GM11168 (cell line): ENCODE results near the gene ZNF493.

Source experiments
- in situ Hi-C: fragments of 300-500 bp; cut with MboI; formaldehyde crosslinking; loops from one replicate; pipeline ENCODE4 v1.12.0; 2022; ENCODE audit warnings: low sequenced_read_pairs; ENCODE audit not compliant: unreplicated experiment

ZNF493 gene

DNA sequence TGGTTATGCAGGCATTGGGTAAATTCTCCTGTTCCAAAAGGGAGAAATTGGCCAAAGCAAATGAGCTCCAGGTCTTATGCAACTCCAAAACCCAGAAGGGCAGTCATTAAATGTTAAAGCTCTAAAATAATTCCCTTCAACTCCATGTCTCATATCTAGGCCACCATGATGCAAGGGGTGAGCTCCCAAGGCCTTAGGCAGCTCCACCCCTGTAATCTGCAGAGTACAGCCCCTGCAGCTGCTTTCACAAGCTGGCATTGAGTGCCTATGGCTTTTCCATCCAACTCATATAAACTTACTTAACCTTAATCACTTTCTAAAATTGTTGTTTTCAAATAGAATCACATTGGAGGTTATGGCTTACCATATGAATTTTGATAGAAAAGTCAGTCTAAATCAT, 63.8 kb downstream of the ZNF493 start:
- in situ Hi-C loops, result no loop called here

DNA sequence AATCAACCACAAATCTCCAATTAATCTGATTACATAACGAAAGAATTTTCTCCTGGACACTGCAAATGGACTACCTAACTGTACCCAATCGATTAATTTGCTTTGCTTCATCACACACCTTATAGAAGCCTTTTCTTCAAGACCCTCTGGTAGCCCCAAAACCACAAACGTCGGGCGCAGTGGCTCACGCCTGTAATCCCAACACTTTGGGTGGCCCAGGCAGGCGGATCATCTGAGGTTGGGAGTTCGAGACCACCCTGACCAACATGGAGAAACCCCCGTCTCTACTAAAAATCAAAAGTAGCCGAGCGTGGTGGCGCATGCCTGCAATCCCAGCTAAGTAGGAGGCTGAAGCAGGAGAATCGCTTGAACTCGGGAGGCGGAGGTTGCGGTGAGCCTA, 65.6 kb downstream of the ZNF493 start:
- in situ Hi-C loops, result no loop called here

DNA sequence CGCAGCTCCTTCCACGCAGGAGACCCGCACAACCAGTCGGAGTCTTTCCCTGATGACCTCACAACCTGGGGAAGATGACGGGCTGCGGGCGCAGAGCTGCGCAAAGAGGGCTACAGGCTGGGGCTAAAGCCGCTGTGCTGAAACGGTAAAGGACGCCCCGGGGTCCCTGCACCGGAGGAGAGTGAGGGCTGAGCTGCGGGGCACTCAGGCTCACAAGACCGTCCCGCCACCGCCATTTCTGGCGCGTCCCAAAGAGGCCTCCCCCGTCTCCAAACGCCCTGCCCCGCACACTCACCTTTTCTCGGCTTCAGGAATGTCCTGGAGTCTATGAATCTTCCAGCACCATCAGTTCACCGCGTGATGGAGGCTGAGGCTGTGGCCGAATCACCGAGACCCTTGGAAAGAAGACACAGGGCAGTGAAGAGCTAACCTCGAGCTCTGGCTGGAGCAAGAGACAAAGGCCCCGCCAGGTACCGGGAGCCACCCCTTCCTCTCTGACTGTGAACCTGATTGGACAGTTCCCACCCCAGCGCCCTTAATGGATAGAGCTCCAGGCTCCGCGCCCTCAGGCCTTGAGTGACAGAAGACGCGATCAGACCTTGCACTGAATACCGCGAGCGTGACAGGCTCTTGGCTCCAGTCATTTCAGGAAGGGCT, 66.6 kb downstream of the ZNF493 start:
- in situ Hi-C loops, result no loop called here

DNA sequence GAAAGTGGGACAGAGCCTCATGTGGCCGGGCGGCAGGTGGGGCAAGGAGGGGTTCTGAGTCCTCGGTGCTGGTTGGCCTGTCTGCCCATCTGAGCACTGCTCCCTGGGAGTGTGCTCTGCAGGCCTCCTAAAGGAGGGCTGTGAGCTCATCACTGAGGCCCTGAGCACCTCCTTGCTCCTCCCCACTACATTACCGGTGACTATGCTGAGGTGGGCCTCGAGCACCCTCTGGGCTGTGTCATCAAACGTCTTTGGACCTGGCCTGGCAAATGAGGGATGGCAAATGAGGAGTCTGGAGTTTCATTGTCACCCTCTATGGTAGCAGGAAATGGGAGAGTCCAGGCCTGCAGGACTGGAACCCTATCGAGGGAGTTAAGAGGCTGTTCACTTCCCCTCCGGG, 69.7 kb downstream of the ZNF493 start:
- in situ Hi-C loops, result no loop called here

DNA sequence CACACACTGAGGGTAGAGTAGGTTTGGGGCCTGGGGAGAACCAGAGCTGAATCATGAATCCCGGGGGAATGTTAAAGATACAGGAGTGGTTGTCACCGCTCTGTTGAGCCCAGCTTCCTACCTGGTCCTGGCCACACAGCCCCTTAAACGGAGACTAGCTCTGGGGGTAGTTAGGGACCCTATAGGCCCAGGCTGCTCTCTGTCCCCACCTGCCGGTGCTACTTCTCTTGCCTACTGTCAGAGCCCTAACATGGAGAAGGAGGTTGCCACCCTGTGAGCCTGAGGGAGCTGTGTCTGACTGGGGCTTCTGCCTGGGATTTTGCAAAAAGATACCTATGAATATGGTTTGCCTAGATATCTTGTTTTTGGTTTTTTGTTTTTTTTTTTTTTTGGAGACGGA, 71.9 kb downstream of the ZNF493 start:
- in situ Hi-C loops, result no loop called here

DNA sequence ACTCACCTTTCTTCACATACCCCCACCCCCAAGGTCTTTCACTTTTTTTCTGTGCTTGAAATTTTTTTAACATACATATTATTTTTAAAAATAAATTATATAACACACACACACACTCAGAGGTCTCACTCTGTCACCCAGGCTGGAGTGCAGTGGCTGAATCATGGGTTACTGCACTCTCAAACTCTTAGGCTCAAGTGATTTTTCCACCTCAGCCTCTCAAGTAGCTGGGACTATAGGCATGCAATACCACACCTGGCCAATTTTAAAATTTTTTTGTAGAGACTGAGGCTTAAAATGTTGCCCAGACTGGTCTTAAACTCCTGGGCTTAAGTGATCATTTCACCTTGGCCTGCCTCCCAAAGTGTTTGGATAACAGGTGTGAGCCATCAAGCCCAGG, 75.6 kb downstream of the ZNF493 start:
- in situ Hi-C loops, result no loop called here

DNA sequence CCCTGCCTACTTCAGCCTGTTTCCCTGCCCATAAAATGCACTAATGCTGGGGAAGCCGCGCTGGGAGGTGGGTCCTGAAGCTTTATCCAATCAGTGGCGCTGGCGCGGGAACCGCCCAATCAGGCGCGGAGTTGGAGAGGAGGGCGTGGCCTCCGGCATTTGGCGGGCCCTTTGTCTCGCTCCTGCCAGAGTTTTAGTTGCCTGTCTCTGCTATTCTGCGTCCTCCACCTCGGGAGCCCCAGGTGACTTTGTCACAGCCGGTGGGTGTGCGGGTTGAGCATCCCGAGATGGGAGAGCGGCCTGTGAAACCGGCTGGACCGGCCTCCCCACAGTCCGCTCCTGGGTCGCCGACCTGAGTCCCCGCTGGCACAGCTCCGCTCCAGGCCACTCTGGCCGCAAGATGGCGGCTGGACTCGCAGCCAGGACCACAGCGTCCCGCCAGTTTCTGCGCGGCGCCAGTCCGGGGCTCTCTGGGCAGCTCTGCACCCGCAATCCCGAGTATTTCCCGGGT, 77.8 kb downstream of the ZNF493 start:
- in situ Hi-C loops, result no loop called here
